NB4 (cell line): ENCODE data around the gene SPACDR.
A peak's percentile ranks its signal among the peaks of the same experiment; 100 is the strongest.

Experiments
- DNase-seq: peaks from one replicate; pipeline ENCODE4 v3.0.0; 2010; ENCODE audit warnings: low read depth
- H3K4me3 ChIP-seq: one replicate; pipeline ENCODE4 v1.5.1; 2011; ENCODE audit warnings: mild to moderate bottlenecking, low read depth, low read length, moderate library complexity
- CTCF ChIP-seq: IDR thresholded peaks from one replicate; pipeline ENCODE4 v1.5.1; 2012; ENCODE audit warnings: low read depth, low read length
- MAX ChIP-seq: IDR thresholded peaks from 2 replicates; pipeline ENCODE4 v1.6.1; 2011; ENCODE audit warnings: low read depth, low read length
- MYC ChIP-seq: IDR thresholded peaks from 2 replicates; pipeline ENCODE4 v1.6.1; 2011; ENCODE audit warnings: low read depth, low read length
- POLR2A ChIP-seq: IDR thresholded peaks from 2 replicates; pipeline ENCODE4 v1.6.1; 2011; ENCODE audit warnings: mild to moderate bottlenecking; ENCODE audit not compliant: insufficient read length; ENCODE audit errors: extremely low read depth

The SPACDR gene

GRCh38 chr7:100476101-100476780, 12.2 kb upstream of the SPACDR start:
- peak; percentile 53 for DNase-seq
- H3K4me3 ChIP-seq, result peak overlapping the region; percentile 98

GRCh38 chr7:100475549-100475948, 11.5 kb upstream of the SPACDR start:
- H3K4me3 ChIP-seq, result peak overlapping the region; percentile 98
- no peak for DNase-seq
- TF ChIP-seq MAX (no peak), CTCF (no peak), POLR2A (no peak), MYC (no peak)

More at GRCh38 chr7:100476101-100476780, 12.2 kb upstream of the SPACDR start:
- no peak for TF ChIP-seq MAX
- TF ChIP-seq POLR2A, result no peak
- TF ChIP-seq MYC, result no peak
- TF ChIP-seq CTCF, result no peak

- DNase-seq, result peak; percentile 95
- H3K4me3 ChIP-seq, result peak overlapping the region; percentile 6
These were observed 8.9 kb upstream of the SPACDR start for GRCh38 chr7:100472854-100473499.

GRCh38 chr7:100472121-100472851, 8.2 kb upstream of the SPACDR start:
- TF ChIP-seq CTCF, result no peak
- no peak for TF ChIP-seq MYC
- TF ChIP-seq MAX, result no peak
- TF ChIP-seq POLR2A, result no peak
- no peak for DNase-seq
- no peak overlapping the region for H3K4me3 ChIP-seq

More at GRCh38 chr7:100472854-100473499, 8.9 kb upstream of the SPACDR start:
- TF ChIP-seq MYC (no peak), MAX (peak; percentile 30; the same call in 1 of the 2 replicates)

GRCh38 chr7:100471021-100471420, 7.0 kb upstream of the SPACDR start:
- H3K4me3 ChIP-seq, result no peak overlapping the region
- DNase-seq, result no peak
- no peak for TF ChIP-seq POLR2A
- TF ChIP-seq CTCF, result no peak
- no peak for TF ChIP-seq MAX
- no peak for TF ChIP-seq MYC
